Uterus (tissue), 4 donors: Measurements from ENCODE around the gene ALG3. TPM values are rescaled to one million over a fixed set of nuclear protein-coding genes. Genes with fewer than 3 reads are reported as not detected.
"Not testable (repeated sequence)": the region's sequence is repeated elsewhere in the genome, so short reads cannot be mapped to it uniquely, and the experiment has no call there.

Source experiments
- DNase-seq, 2 donors: peaks; one replicate each; pipeline ENCODE4 v3.0.0-alpha.2; 2019 to 2020
- H3K27ac ChIP-seq, 2 donors: fragments of 200-600 bp; sonication (generic); 1 replicate in 1 of 2; 2 replicates in 1 of 2; pipeline ENCODE4 v1.5.1; 2016 to 2018
- H3K27me3 ChIP-seq, 2 donors: fragments of 200-600 bp; sonication (generic); one replicate each; pipeline ENCODE4 v1.5.1; 2018 to 2019; ENCODE audit warnings: control low read depth in 1 of 2
- H3K36me3 ChIP-seq, 2 donors: fragments of 200-600 bp; sonication (generic); one replicate each; pipeline ENCODE4 v1.5.1; 2019; ENCODE audit warnings: control low read depth in 1 of 2
- H3K4me1 ChIP-seq, 2 donors: fragments of 200-600 bp; sonication (generic); one replicate each; pipeline ENCODE4 v1.5.1; 2018 to 2019; ENCODE audit warnings: control low read depth in 1 of 2
- H3K4me3 ChIP-seq, 2 donors: fragments of 200-600 bp; sonication (generic); 1 replicate in 1 of 2; 2 replicates in 1 of 2; pipeline ENCODE4 v1.5.1; 2018 to 2019; ENCODE audit warnings: mild to moderate bottlenecking in 1 of 2
- H3K9me3 ChIP-seq, 2 donors: fragments of 200-600 bp; sonication (generic); one replicate each; pipeline ENCODE4 v1.5.1; 2019; ENCODE audit warnings: control low read depth in 1 of 2
- CTCF ChIP-seq, 4 experiments: fragments of 200-600 bp in 2 of 4; fragments of 450-650 bp in 2 of 4; sonication (generic) in 2 of 4; IDR thresholded peaks; one replicate each; pipeline ENCODE4 v1.5.1; 2016 to 2019; ENCODE audit warnings: antibody characterized with exemption in 4 of 4, mild to moderate bottlenecking in 2 of 4, moderate library complexity in 1 of 4
- POLR2A ChIP-seq, 2 donors: fragments of 450-650 bp; IDR thresholded peaks; one replicate each; pipeline ENCODE4 v1.6.1; 2016; ENCODE audit warnings: antibody characterized with exemption in 2 of 2, mild to moderate bottlenecking in 1 of 2, moderate library complexity in 1 of 2
- intact Hi-C: fragments of 100-400 bp; cut with DNase I; formaldehyde crosslinking; loops from one replicate; pipeline ENCODE4 v1.15.1; 2023; ENCODE audit warnings: low total_unique reads
- total RNA-seq, 4 donors: library from RNA; depleted of rRNA in 3 of 4; stranded (reverse); fragments of >200 nt in 3 of 4; gene quantifications; one replicate each; pipeline versions ENCODE4 v1.1.0 to v1.2.4, GENCODE V29; 2014 to 2023
- donor health status: DM: yes; HTN: yes; CAD: no.

ALG3 gene
- total RNA-seq, 4 donors from 2014 or later, result 16.5 to 77.1 (median 53.1) TPM

- TF ChIP-seq POLR2A (IDR thresholded peaks at IDR 0.05), result no peak
- TF ChIP-seq CTCF (IDR thresholded peaks at IDR 0.05), result no peak
- Histone ChIP-seq H3K4me3 (no peak overlapping the region), H3K4me1 (no peaks in the 10 kb centered on the region), H3K36me3 (no peaks in the 10 kb centered on the region), H3K27me3 (no peaks in the 10 kb centered on the region), H3K27ac (no peak overlapping the region), H3K9me3 (no peaks in the 10 kb centered on the region)
- intact Hi-C loops, result no loop called here
- DNase-seq, result no peak
Observed at GRCh38 chr3:184282941-184283340, 34.2 kb upstream of the ALG3 start.

GRCh38 chr3:184277366-184277765 lies 28.6 kb upstream of the ALG3 start:
- no peak overlapping the region for H3K27ac ChIP-seq
- H3K9me3 ChIP-seq, result no peaks in the 10 kb centered on the region
- intact Hi-C loops, result no loop called here
- H3K4me3 ChIP-seq, result no peak overlapping the region
- no peaks in the 10 kb centered on the region for H3K27me3 ChIP-seq
- H3K36me3 ChIP-seq, result no peaks in the 10 kb centered on the region
- TF ChIP-seq CTCF (IDR thresholded peaks at IDR 0.05), result no peak
- no peak for TF ChIP-seq POLR2A (IDR thresholded peaks at IDR 0.05)
- no peaks in the 10 kb centered on the region for H3K4me1 ChIP-seq
- DNase-seq, result no peak

DNA sequence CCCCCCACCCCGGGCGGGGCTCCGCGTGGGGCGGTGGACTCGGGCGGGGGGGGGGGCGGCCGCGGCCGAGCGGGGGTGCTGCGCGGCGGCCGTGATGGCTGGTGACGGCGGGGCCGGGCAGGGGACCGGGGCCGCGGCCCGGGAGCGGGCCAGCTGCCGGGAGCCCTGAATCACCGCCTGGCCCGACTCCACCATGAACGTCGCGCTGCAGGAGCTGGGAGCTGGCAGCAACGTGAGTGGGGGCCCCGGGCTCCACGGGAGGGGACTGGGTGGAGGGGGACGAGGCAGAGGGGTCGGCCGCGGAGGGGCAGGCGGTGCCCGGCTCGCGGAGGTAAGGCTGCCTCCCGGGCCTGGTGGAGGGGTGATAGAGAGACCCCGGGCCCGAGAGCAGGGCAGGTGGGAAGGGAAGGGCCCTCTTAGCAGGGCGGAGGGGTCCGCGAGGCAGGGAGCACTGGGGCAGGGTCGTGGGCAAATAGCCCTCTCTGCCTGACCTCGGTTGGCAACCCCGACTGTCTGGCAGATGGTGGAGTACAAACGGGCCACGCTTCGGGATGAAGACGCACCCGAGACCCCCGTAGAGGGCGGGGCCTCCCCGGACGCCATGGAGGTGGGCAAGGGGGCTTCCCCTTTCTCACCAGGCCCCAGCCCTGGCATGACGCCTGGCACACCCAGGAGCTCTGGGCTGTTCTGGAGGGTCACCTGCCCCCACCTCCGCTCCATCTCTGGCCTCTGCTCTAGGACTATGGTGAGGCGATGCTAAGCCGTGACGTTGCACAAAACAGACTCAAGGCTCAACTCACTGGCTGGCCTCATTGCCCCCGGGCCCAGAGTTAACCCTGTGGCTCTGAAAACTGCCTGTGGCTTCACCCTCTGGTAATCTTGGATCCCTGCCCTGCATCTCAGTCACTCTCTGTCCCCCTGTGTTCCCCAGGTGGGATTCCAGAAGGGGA lies 27.5 kb upstream of the ALG3 start, which contains the start of gene ECE2:
TSS of gene ECE2 (plus strand) at position 62 of the 950 bp plus-strand sequence. CDS start at position 194, 132 bp downstream.
- no peak for DNase-seq
- intact Hi-C loops, result no loop called here

DNA sequence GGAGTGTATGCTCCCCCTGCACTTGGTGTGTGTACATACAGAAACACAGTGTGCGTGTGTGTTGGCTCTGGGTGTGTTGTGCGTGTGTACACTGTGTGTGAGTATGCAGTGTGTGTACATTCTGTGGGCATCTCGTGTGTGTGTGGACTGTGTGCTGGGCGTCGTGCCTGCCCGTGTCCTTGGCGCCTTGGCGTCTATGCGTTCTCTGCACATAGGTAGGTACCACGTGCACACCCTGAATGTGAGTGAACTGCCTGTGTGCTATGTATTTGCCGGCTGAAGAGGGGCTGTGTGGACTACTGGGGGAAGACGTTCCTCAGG lies 26.6 kb upstream of the ALG3 start:
- intact Hi-C loops, result no loop called here
- H3K27me3 ChIP-seq, result no peaks in the 10 kb centered on the region
- H3K9me3 ChIP-seq, result no peaks in the 10 kb centered on the region
- H3K4me1 ChIP-seq, result no peaks in the 10 kb centered on the region
- H3K4me3 ChIP-seq, result no peak overlapping the region
- TF ChIP-seq CTCF (IDR thresholded peaks at IDR 0.05) (no peak), POLR2A (IDR thresholded peaks at IDR 0.05) (no peak)
- H3K27ac ChIP-seq, result no peak overlapping the region
- H3K36me3 ChIP-seq, result no peaks in the 10 kb centered on the region
- DNase-seq, result no peak

More for the DNA sequence above, 27.5 kb upstream of the ALG3 start, which contains the start of gene ECE2:
- Histone ChIP-seq H3K36me3 (no peaks in the 10 kb centered on the region), H3K4me3 (no peak within 1 kb of the TSS), H3K4me1 (no peaks in the 10 kb centered on the region), H3K27me3 (no peaks in the 10 kb centered on the region), H3K27ac (no peak within 1 kb of the TSS), H3K9me3 (no peaks in the 10 kb centered on the region)
- TF ChIP-seq CTCF (IDR thresholded peaks at IDR 0.05) (no peak), POLR2A (IDR thresholded peaks at IDR 0.05) (no peak)

- no peak for TF ChIP-seq CTCF (IDR thresholded peaks at IDR 0.05)
- no peak for TF ChIP-seq POLR2A (IDR thresholded peaks at IDR 0.05)
- Histone ChIP-seq H3K4me1 (no peaks in the 10 kb centered on the region), H3K27ac (no peak overlapping the region), H3K4me3 (no peak overlapping the region), H3K9me3 (no peaks in the 10 kb centered on the region), H3K36me3 (no peaks in the 10 kb centered on the region), H3K27me3 (peaks cover 0 to 3% of the 10 kb centered on the region in 2 donors)
- intact Hi-C loops, result no loop called here
- DNase-seq, result no peak
Observed at GRCh38 chr3:184272269-184272668, 23.5 kb upstream of the ALG3 start.

- H3K36me3 ChIP-seq, intact Hi-C loops: not testable (repeated sequence)
- peaks cover 9 to 22% of the 10 kb centered on the region in 2 donors for H3K27me3 ChIP-seq
Observed at GRCh38 chr3:184267249-184267648, 18.5 kb upstream of the ALG3 start.

More at GRCh38 chr3:184267249-184267648, 18.5 kb upstream of the ALG3 start:
- not testable (repeated sequence) for H3K27ac ChIP-seq, H3K9me3 ChIP-seq, H3K4me3 ChIP-seq, H3K4me1 ChIP-seq, DNase-seq
